SJSA1 (cell line): Measurements from ENCODE around the gene E2F4. TPM values are rescaled to one million over a fixed set of nuclear protein-coding genes. Genes with fewer than 3 reads are reported as not detected.
A peak's percentile ranks its signal among the peaks of the same experiment; 100 is the strongest.

ENCODE experiments used
- DNase-seq, 2 experiments: peaks; one replicate each; pipeline ENCODE4 v3.0.0-alpha.2; 2015 to 2020; ENCODE audit warnings: low spot score in 2 of 2, low read depth in 1 of 2
- H3K27ac ChIP-seq: fragments of 250-450 bp; sonication (Bioruptor Pico); 2 replicates; pipeline ENCODE4 v1.5.1; 2020; ENCODE audit warnings: mild to moderate bottlenecking, moderate library complexity
- H3K27me3 ChIP-seq: fragments of 250-450 bp; sonication (Bioruptor Pico); replicated peaks from 2 replicates; pipeline ENCODE4 v1.5.1; 2020; ENCODE audit warnings: mild to moderate bottlenecking, moderate library complexity
- H3K36me3 ChIP-seq: fragments of 250-450 bp; sonication (Bioruptor Pico); 2 replicates; pipeline ENCODE4 v1.5.1; 2020; ENCODE audit warnings: mild to moderate bottlenecking
- H3K4me1 ChIP-seq: fragments of 250-450 bp; sonication (Bioruptor Pico); replicated peaks from 2 replicates; pipeline ENCODE4 v1.6.1; 2021; ENCODE audit warnings: mild to moderate bottlenecking
- H3K4me3 ChIP-seq: fragments of 250-450 bp; sonication (Bioruptor Pico); 2 replicates; pipeline ENCODE4 v1.5.1; 2020; ENCODE audit warnings: mild to moderate bottlenecking
- H3K9me3 ChIP-seq: fragments of 250-450 bp; sonication (Bioruptor Pico); replicated peaks from 2 replicates; pipeline ENCODE4 v1.5.1; 2020; ENCODE audit warnings: mild to moderate bottlenecking
- total RNA-seq: library from RNA; depleted of rRNA; stranded (reverse); fragments of >200 nt; shearing (Covaris generic); gene quantifications from 2 replicates; pipeline ENCODE4 v1.2.3, GENCODE V29; 2014

E2F4 gene
- total RNA-seq, 1 experiment from 2014 or later = 93.8 TPM

DNA sequence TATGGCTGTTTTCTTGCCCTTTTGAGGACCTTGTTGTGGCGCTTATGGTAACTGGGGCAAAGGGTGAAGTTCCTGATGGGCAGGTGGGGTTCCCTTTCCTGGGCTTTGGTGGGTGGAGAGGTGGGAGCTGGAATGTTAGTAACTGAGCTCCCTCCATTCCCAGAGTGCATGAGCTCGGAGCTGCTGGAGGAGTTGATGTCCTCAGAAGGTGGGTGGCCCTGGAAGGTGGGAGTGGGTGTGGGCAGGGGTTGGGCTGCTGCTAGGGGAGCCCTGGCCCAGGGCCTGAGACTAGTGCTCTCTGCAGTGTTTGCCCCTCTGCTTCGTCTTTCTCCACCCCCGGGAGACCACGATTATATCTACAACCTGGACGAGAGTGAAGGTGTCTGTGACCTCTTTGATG, 5.7 kb downstream of the E2F4 start:
- H3K27ac ChIP-seq = no peak overlapping the region
- H3K4me3 ChIP-seq = no peak overlapping the region
- no peak for DNase-seq
- peaks cover 11% of the 10 kb centered on the region for H3K4me1 ChIP-seq
- H3K27me3 ChIP-seq = no peaks in the 10 kb centered on the region
- H3K9me3 ChIP-seq = no peaks in the 10 kb centered on the region; the same call in 1 of the 2 replicates
- H3K36me3 ChIP-seq = peaks cover 92% of the 10 kb centered on the region

DNA sequence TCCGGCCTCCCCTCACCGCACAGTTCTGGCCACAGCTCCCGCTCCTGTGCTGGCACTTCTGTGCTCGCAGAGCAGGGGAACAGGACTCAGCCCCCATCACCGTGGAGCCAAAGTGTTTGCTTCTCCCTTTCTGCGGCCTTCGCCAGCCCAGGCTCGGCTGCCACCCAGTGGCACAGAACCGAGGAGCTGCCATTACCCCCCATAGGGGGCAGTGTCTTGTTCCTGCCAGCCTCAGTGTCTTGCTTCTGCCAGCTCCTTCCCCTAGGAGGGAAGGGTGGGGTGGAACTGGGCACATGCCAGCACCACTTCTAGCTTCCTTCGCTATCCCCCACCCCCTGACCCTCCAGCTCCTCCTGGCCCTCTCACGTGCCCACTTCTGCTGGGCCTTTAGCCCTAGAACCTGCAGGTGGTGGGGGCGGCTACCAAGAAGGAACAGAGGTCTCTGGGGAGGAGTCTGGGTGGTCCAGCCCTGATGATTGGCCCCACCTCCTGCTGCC, 6.3 kb downstream of the E2F4 start:
- H3K36me3 ChIP-seq = peaks cover 92% of the 10 kb centered on the region

DNA sequence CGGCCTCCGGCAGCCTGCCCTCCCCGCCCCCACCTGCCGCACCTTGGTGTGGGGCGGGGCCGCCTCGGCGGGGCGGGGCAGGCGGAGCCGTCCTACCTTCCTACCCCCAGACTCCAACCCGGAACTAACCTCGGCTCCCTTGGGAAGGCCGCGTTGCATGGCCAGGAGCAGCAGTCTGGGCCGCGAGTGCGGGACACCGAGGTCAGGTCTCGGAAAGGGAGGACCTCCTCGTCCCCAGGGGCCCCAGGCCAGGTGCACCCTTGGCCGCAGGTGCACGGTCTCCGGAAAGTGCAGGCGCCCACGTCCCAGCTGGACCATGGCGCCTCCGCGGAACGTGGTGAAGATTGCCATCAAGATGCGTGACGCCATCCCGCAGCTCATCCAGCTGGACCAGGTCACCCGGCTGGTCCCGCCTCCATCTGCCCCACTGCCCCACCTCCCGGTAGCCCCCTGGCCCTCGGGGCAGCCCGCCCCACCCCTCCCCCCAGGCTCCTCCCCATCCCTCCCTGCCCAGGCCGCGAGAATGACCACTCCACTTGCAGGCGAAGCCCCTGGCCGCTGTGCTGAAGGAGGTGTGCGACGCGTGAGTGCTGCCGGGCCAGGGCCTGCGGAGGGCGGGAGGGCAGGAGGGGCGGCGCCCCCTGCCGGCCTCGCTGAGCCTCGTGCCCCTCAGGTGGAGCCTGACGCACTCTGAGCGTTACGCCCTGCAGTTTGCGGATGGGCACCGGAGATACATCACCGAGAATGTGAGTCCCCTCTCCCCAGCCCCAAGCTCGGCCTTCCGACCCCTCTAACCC, 7.3 kb downstream of the E2F4 start, which contains the start of gene ELMO3:
Gene ELMO3 (plus strand): TSS at position 121 of the 797 bp plus-strand sequence. CDS start 196 bp downstream, at position 317.
- H3K27me3 ChIP-seq = no peaks in the 10 kb centered on the region
- no peaks in the 10 kb centered on the region; the same call in 1 of the 2 replicates for H3K4me1 ChIP-seq
- H3K4me3 ChIP-seq = no peak within 1 kb of the TSS
- DNase-seq = no peak
- no peak within 1 kb of the TSS for H3K27ac ChIP-seq
- no peaks in the 10 kb centered on the region for H3K9me3 ChIP-seq
- peaks cover 90% of the 10 kb centered on the region for H3K36me3 ChIP-seq

More for the DNA sequence above, 6.3 kb downstream of the E2F4 start:
- Histone ChIP-seq H3K4me1 (peaks cover 5% of the 10 kb centered on the region), H3K4me3 (no peak overlapping the region), H3K27ac (no peak overlapping the region), H3K27me3 (no peaks in the 10 kb centered on the region), H3K9me3 (no peaks in the 10 kb centered on the region)
- DNase-seq = peak in 1 of 2 experiments; percentile 30

GRCh38 chr16:67199808-67200198, 7.8 kb downstream of the E2F4 start:
- no peak for DNase-seq
- Histone ChIP-seq H3K9me3 (no peaks in the 10 kb centered on the region), H3K27ac (no peak overlapping the region), H3K36me3 (peaks cover 89% of the 10 kb centered on the region), H3K4me3 (no peak overlapping the region), H3K4me1 (no peaks in the 10 kb centered on the region), H3K27me3 (no peaks in the 10 kb centered on the region)

- peaks cover 82% of the 10 kb centered on the region for H3K36me3 ChIP-seq
- H3K9me3 ChIP-seq = no peaks in the 10 kb centered on the region
- no peaks in the 10 kb centered on the region for H3K27me3 ChIP-seq
- no peak overlapping the region for H3K27ac ChIP-seq
- DNase-seq = no peak
- no peak overlapping the region for H3K4me3 ChIP-seq
- H3K4me1 ChIP-seq = no peaks in the 10 kb centered on the region
Measured at GRCh38 chr16:67200491-67200890, 8.5 kb downstream of the E2F4 start.

DNA sequence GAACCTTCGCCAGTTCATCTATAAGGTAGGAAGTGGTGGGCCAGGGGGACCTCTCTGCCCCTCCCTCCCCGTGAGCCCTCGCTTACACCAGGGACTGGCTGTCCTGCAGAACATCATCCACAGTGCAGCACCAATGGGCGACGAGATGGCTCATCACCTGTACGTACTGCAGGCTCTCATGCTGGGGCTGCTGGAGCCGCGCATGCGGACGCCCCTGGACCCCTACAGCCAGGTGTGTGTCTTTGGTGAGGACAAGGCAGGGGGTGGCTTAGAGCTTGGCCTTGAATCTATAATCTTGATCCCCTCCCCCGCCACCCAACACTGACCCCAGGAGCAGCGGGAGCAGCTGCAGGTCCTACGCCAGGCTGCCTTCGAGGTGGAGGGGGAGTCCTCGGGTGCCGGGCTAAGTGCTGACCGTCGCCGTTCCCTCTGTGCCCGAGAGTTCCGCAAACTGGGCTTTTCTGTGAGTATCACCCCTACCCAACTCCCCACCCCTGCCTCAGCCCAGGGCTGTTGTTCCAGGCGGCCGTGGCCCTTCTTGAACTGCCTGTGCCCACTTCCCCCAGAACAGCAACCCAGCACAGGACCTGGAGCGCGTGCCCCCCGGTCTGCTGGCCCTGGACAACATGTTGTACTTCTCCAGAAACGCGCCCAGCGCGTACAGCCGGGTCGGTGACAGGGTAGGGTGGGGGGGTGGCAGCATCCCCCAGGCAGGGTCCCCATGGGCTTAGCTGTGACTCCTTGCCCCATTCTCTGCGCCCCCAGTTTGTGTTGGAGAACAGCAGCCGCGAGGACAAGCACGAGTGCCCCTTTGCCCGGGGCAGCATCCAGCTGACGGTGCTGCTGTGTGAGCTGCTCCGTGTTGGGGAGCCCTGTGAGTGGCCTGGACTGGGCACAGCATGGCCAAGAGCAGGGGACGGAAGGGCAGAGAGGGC, 9.7 kb downstream of the E2F4 start:
- H3K4me1 ChIP-seq = no peaks in the 10 kb centered on the region; the same call in 1 of the 2 replicates
- no peak overlapping the region for H3K27ac ChIP-seq
- no peak for DNase-seq
- no peak overlapping the region for H3K4me3 ChIP-seq
- peaks cover 81% of the 10 kb centered on the region for H3K36me3 ChIP-seq
- H3K9me3 ChIP-seq = no peaks in the 10 kb centered on the region
- no peaks in the 10 kb centered on the region for H3K27me3 ChIP-seq

GRCh38 chr16:67202426-67202825, 10.5 kb downstream of the E2F4 start:
- Histone ChIP-seq H3K36me3 (peaks cover 81% of the 10 kb centered on the region), H3K27ac (no peak overlapping the region), H3K4me1 (peaks cover 2% of the 10 kb centered on the region), H3K27me3 (no peaks in the 10 kb centered on the region), H3K9me3 (no peaks in the 10 kb centered on the region), H3K4me3 (no peak overlapping the region)
- no peak for DNase-seq

- Histone ChIP-seq H3K4me3 (no peak overlapping the region), H3K9me3 (no peaks in the 10 kb centered on the region), H3K4me1 (peaks cover 8% of the 10 kb centered on the region), H3K27ac (no peak overlapping the region), H3K36me3 (peaks cover 78% of the 10 kb centered on the region), H3K27me3 (no peaks in the 10 kb centered on the region)
- DNase-seq = no peak
Measured at GRCh38 chr16:67202956-67203493, 11.1 kb downstream of the E2F4 start.

DNA sequence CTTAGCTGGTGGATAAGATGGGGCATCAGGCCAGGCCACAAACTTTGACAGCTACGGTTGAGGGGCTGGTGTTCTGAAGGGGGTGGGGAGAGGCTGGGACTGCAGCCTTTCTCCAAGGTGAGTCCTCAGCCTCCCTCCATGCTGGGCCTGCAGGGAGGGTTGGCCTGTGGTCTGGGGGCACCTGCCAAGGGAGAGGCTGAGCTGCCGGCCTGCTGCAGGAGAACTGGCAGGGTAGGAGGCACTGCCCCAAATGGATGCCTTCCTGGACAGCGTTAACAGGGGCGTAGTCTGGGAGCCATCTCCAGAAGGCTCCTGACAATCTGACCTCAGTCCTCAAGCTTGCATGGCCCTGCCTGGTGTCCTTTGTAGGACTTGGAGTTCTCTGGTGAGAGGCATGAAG, 12.1 kb downstream of the E2F4 start:
- no peaks in the 10 kb centered on the region for H3K27me3 ChIP-seq
- H3K27ac ChIP-seq = no peak overlapping the region
- H3K4me1 ChIP-seq = peaks cover 13% of the 10 kb centered on the region
- H3K36me3 ChIP-seq = peaks cover 67% of the 10 kb centered on the region
- DNase-seq = no peak
- H3K4me3 ChIP-seq = no peak overlapping the region
- no peaks in the 10 kb centered on the region for H3K9me3 ChIP-seq

DNA sequence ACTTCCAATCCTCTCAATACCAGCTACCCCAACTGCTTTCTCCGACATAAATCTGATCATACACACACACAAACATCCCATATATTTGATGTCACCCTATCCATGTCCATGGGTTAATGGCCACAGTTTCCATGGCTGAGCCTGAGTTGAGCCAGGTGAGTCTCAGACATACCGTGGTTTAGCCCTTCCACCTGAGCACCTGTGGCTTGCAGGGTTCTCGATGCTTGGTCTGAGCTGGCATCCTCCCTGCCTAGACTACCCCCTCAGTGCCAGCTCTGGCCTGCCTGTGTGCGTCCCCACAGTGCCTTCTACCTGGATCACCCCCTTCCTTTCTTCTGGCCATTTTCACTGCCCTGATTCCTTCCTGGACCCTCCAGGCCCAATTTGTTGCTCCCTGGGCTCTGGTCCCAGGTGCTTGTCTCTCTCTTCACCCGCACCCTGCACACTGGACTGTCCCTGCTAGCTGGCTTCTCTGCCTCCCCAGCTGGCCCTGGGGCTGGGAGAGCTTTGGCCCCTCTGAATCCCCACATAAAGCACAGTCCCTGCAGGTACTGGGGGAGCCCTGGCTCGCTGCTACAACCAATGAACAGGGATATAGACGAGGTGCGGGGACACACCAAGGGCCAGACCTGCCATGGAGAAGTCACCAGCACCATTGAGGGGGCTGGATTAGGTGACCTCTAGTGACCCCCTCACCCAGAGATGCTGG, 14.3 kb downstream of the E2F4 start:
- Histone ChIP-seq H3K4me1 (peaks cover 13% of the 10 kb centered on the region), H3K4me3 (no peak overlapping the region)

GRCh38 chr16:67206838-67207248, 14.9 kb downstream of the E2F4 start:
- Histone ChIP-seq H3K27me3 (no peaks in the 10 kb centered on the region), H3K4me1 (peaks cover 13% of the 10 kb centered on the region), H3K9me3 (no peaks in the 10 kb centered on the region), H3K4me3 (no peak overlapping the region), H3K27ac (no peak overlapping the region), H3K36me3 (peaks cover 48% of the 10 kb centered on the region)
- no peak for DNase-seq

More for the DNA sequence above, 14.3 kb downstream of the E2F4 start:
- no peak overlapping the region for H3K27ac ChIP-seq
- H3K9me3 ChIP-seq = no peaks in the 10 kb centered on the region
- peaks cover 53% of the 10 kb centered on the region for H3K36me3 ChIP-seq
- no peaks in the 10 kb centered on the region for H3K27me3 ChIP-seq
- DNase-seq = no peak

- Histone ChIP-seq H3K4me1 (peaks cover 13% of the 10 kb centered on the region), H3K27me3 (no peaks in the 10 kb centered on the region), H3K27ac (no peak overlapping the region), H3K36me3 (peaks cover 41% of the 10 kb centered on the region), H3K9me3 (no peaks in the 10 kb centered on the region), H3K4me3 (no peak overlapping the region)
- DNase-seq = no peak
Measured at GRCh38 chr16:67207249-67208091, 15.5 kb downstream of the E2F4 start.
